ENCODE data around the gene TUNAR.

DNA sequence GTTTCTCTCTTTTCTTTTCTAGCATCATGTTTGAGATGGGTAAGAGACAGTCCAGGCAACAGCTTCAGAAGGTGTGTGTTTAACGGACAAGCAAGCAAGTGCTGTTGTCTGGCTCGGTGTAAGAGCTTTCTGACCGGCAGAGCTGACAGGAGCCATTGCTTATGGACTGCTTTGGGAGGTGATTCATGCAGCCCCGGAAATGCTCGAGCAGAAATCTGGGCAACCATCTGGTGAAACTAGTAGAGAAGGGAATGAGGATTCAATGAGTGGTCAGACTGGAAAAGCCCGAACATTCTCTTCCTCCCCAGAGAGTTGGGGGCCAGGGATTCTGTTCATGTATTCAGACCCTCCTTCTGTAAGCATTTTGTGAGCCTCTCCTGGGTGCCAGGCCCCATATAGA lies 24.4 kb downstream of the TUNAR start:
- TF ChIP-seq POLR2AphosphoS5 (IDR thresholded peaks at IDR 0.05; ENCODE audit: low read depth, low read length): no peak
- no peak for TF ChIP-seq POLR2A (IDR thresholded peaks at IDR 0.05; ENCODE audit: low read depth, low read length)

All from GM12891 (cell line).